HepG2 (cell line): ENCODE results near the gene CFAP61. TPM values are rescaled to one million over a fixed set of nuclear protein-coding genes. Genes with fewer than 3 reads are reported as not detected.

Source experiments
- ATAC-seq: fragments of 200-7000 bp; cut with Tn5 transposase; 3 replicates; pipeline ENCODE4 v1.9.1; 2020; ENCODE audit warnings: mild to moderate bottlenecking, moderate library complexity
- BruUV-seq: library from RNA; stranded (reverse); fragments of 400-500 nt; replicated peaks from 2 replicates; lab custom pipeline; 2021; lab: Mats Ljungman, UMichigan
- CTCF ChIA-PET: fragments of 300-600 bp; formaldehyde crosslinking; extraction: SDS; loops from one replicate; lab custom pipeline; 2021; ENCODE audit warnings: low total read pairs, inconsistent platforms, low intra/inter-chr PET ratio; lab: Yijun Ruan, JAX
- POLR2A ChIA-PET: fragments of 350-600 bp; sonication (Branson Sonifier 250); formaldehyde crosslinking; loops from one replicate; lab custom pipeline; 2020; ENCODE audit warnings: antibody characterized with exemption, inconsistent platforms; lab: Yijun Ruan, JAX
- DNase-seq: peaks from one replicate; pipeline ENCODE4 v3.0.0-alpha.2; 2015; ENCODE audit warnings: low spot score
- FAIRE-seq: peaks from 3 replicates; lab custom pipeline; 2011; peaks lifted over from hg19 to GRCh38; lab: Jason Lieb, UNC
- H2AFZ ChIP-seq: one replicate; pipeline ENCODE4 v1.6.1; 2011; ENCODE audit warnings: low read length, inconsistent platforms
- H3K27ac ChIP-seq: fragments of 300-600 bp; 3 replicates; pipeline ENCODE4 v1.8.0; 2011; ENCODE audit warnings: mixed run types, mild to moderate bottlenecking, mixed read lengths, low read length, inconsistent platforms; ENCODE audit not compliant: insufficient read depth; ENCODE audit errors: extremely low read length
- H3K27me3 ChIP-seq, 2 experiments: fragments of 200-600 bp in 1 of 2; 2 replicates in 1 of 2; 3 replicates in 1 of 2; pipeline versions ENCODE4 v1.6.0 to v1.8.0; 2011; ENCODE audit warnings: low read length in 2 of 2, mild to moderate bottlenecking in 2 of 2, moderate library complexity in 2 of 2, inconsistent platforms in 1 of 2; ENCODE audit not compliant: insufficient read depth in 2 of 2, control insufficient read depth in 1 of 2
- H3K36me3 ChIP-seq, 2 experiments: fragments of 200-600 bp in 1 of 2; replicated peaks in 1 of 2; 2 replicates in 1 of 2; 3 replicates in 1 of 2; pipeline versions ENCODE4 v1.5.1 to v1.8.0; 2011; ENCODE audit warnings: low read length in 2 of 2, inconsistent platforms in 1 of 2; ENCODE audit not compliant: insufficient read depth in 2 of 2, control insufficient read depth in 1 of 2
- H3K4me1 ChIP-seq: 2 replicates; pipeline ENCODE4 v1.5.1; 2012; ENCODE audit warnings: low read length, inconsistent platforms; ENCODE audit not compliant: insufficient read depth
- H3K4me2 ChIP-seq: 2 replicates; pipeline ENCODE4 v1.6.0; 2011; ENCODE audit warnings: low read depth, low read length, inconsistent platforms
- H3K4me3 ChIP-seq, 3 experiments: fragments of 200-600 bp in 1 of 3; sonication (generic), shearing (Covaris generic) in 1 of 3; replicated peaks in 1 of 3; 2 replicates each; pipeline ENCODE4 v1.5.1; 2011 to 2016; ENCODE audit warnings: low read length in 3 of 3, inconsistent platforms in 2 of 3, low read depth in 2 of 3, mild to moderate bottlenecking in 2 of 3, control low read depth in 1 of 3, mixed read lengths in 1 of 3; ENCODE audit not compliant: insufficient read depth in 1 of 3
- H3K79me2 ChIP-seq: one replicate; pipeline ENCODE4 v1.6.1; 2011; ENCODE audit warnings: low read length, inconsistent platforms; ENCODE audit not compliant: insufficient read depth
- H3K9ac ChIP-seq: 2 replicates; pipeline ENCODE4 v1.6.0; 2011; ENCODE audit warnings: mild to moderate bottlenecking, low read depth, low read length, inconsistent platforms; ENCODE audit not compliant: insufficient read depth
- H3K9me3 ChIP-seq: 2 replicates; pipeline ENCODE4 v1.5.1; 2012; ENCODE audit warnings: mild to moderate bottlenecking, low read length
- H4K20me1 ChIP-seq: 2 replicates; pipeline ENCODE4 v1.6.0; 2011; ENCODE audit warnings: inconsistent platforms, mild to moderate bottlenecking, low read length, moderate library complexity; ENCODE audit not compliant: insufficient read depth
- DNMT1 ChIP-seq: sonication (generic); formaldehyde crosslinking; IDR thresholded peaks from 2 replicates; pipeline ENCODE4 v1.5.1; 2020; ENCODE audit warnings: mild to moderate bottlenecking, missing genetic modification reagents
- FOXA1 ChIP-seq, 2 experiments: fragments of 450-650 bp in 1 of 2; sonication (generic) in 1 of 2; formaldehyde crosslinking in 1 of 2; IDR thresholded peaks; 2 replicates each; pipeline versions ENCODE4 v1.4.0 to v1.6.1; 2016 to 2020; ENCODE audit warnings: missing genetic modification reagents in 1 of 2
- FOXA3 ChIP-seq: IDR thresholded peaks from 2 replicates; pipeline ENCODE4 v1.6.1; 2016; ENCODE audit warnings: missing genetic modification reagents, missing compliant biosample characterization
- HMGA1 ChIP-seq: sonication (generic); formaldehyde crosslinking; conservative IDR thresholded peaks from 2 replicates; pipeline ENCODE4 v1.4.0; 2020; ENCODE audit warnings: missing genetic modification reagents
- KAT7 ChIP-seq: IDR thresholded peaks from 2 replicates; pipeline ENCODE4 v1.6.1; 2018; ENCODE audit warnings: borderline replicate concordance, missing compliant biosample characterization
- MAF1 ChIP-seq: sonication (generic); formaldehyde crosslinking; IDR thresholded peaks from 2 replicates; pipeline ENCODE4 v1.5.0; 2020; ENCODE audit warnings: missing genetic modification reagents, borderline replicate concordance
- RFX1 ChIP-seq: fragments of 450-650 bp; IDR thresholded peaks from 2 replicates; pipeline ENCODE4 v1.6.1; 2017
- ZNF563 ChIP-seq: sonication (generic); formaldehyde crosslinking; IDR thresholded peaks from 2 replicates; pipeline ENCODE4 v1.8.0; 2022; ENCODE audit warnings: mild to moderate bottlenecking, moderate library complexity, missing genetic modification reagents
- ZNF615 ChIP-seq: sonication (generic); formaldehyde crosslinking; IDR thresholded peaks from 2 replicates; pipeline ENCODE4 v1.5.0; 2020; ENCODE audit warnings: mild to moderate bottlenecking, missing genetic modification reagents, borderline replicate concordance
- ZNF670 ChIP-seq: sonication (generic); formaldehyde crosslinking; IDR thresholded peaks from 2 replicates; pipeline ENCODE4 v1.8.0; 2022; ENCODE audit warnings: mild to moderate bottlenecking, missing genetic modification reagents, borderline replicate concordance
- ZNF782 ChIP-seq: sonication (generic); formaldehyde crosslinking; IDR thresholded peaks from 2 replicates; pipeline ENCODE4 v1.4.0; 2020; ENCODE audit warnings: missing genetic modification reagents, mild to moderate bottlenecking, borderline replicate concordance
- WGBS: methylation state at CpG from one replicate; pipeline ENCODE4 v1.1.6; 2017; ENCODE audit warnings: low lambda C conversion rate; 5-methylcytosine and 5-hydroxymethylcytosine counted together
- in situ Hi-C: cut with HindIII; loops from 2 replicates; pipeline ENCODE4 v1.10.0; 2017; ENCODE audit warnings: low pct_unique_long_range_greater_than_20kb; ENCODE audit not compliant: extremely low pct_ligation_motif_present
- intact Hi-C: fragments of 100-400 bp; cut with micrococcal nuclease; formaldehyde crosslinking; loops from one replicate; pipeline ENCODE4 v1.10.0; 2022; ENCODE audit not compliant: unreplicated experiment
- polyA plus RNA-seq, 8 experiments: library from polyadenylated mRNA; depleted of rRNA in 3 of 8; stranded (reverse) in 7 of 8; unstranded in 1 of 8; fragments of >200 nt; fragmentation: Illumina TruSeq in 4 of 8; extraction: Trizol in 4 of 8; gene quantifications; 2 replicates each; pipeline versions ENCODE4 v1.2.1 to v1.2.3, GENCODE V29; 2011 to 2016; ENCODE audit warnings: low read depth in 4 of 8, missing spikeins in 1 of 8, mixed read lengths in 1 of 8; ENCODE audit not compliant: insufficient read depth in 1 of 8
- total RNA-seq, 5 experiments: library from RNA; depleted of rRNA; stranded (reverse); fragments of >200 nt; fragmentation: Illumina TruSeq; extraction: Trizol; gene quantifications; 2 replicates each; pipeline ENCODE4 v1.2.3, GENCODE V29; 2016; ENCODE audit warnings: low read depth in 1 of 5
- TF ChIP-seq, protein P1 (sequence below): sonication (generic); formaldehyde crosslinking; IDR thresholded peaks from 2 replicates; pipeline ENCODE4 v1.4.0; 2020; ENCODE audit warnings: mild to moderate bottlenecking, missing genetic modification reagents
- TF ChIP-seq, protein P2 (sequence below): sonication (generic); formaldehyde crosslinking; IDR thresholded peaks from 2 replicates; pipeline ENCODE4 v1.4.0; 2020; ENCODE audit warnings: missing genetic modification reagents, mild to moderate bottlenecking, borderline replicate concordance
- TF ChIP-seq, protein P3 (sequence below): sonication (generic); formaldehyde crosslinking; IDR thresholded peaks from 2 replicates; pipeline ENCODE4 v1.4.0; 2020; ENCODE audit warnings: missing genetic modification reagents
- TF ChIP-seq, protein P4 (sequence below): sonication (generic); formaldehyde crosslinking; IDR thresholded peaks from 2 replicates; pipeline ENCODE4 v1.4.0; 2020; ENCODE audit warnings: missing genetic modification reagents
- TF ChIP-seq, protein P5 (sequence below): sonication (generic); formaldehyde crosslinking; IDR thresholded peaks from 2 replicates; pipeline ENCODE4 v1.8.0; 2022; ENCODE audit warnings: low read depth, missing genetic modification reagents

CFAP61 gene
- total and polyA plus RNA-seq, 2 of the 13 experiments (the other 11 are each of a cell fraction or from before 2014, with no cell fraction given) = 0.27 TPM; not detected in 1

DNA sequence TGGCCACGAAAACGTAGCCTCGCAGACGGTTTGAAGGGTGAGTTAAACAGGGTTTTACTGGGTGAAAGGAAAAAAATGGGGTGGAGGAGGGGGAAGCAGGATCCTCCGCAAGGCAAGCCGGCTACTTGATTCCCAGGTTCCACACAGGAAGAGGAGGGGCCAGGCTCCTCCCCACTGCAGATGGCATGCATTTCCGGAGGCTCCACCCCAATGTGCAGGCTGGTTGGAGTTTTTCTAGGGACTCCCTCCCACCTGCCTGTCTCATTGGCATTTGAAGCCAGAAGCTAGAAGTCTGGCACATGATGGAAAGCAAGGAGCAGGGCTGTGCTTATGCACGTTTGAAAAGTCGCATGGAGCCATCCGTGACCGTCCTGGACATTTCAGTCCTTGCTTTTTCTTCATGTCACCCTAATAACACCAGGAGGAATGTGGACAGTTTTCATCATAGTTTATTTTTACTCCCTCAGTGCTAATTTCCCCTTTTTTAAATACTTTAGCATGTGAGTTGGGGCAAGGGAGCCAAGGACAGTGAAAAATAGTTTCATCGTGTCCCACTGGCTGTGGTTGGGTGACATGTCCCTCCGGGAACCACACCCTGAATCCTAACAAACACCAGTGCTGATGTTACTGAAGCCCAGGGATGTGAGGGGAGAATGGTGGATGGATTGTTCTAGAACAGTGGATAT, 215.5 kb downstream of the CFAP61 start:
- H3K36me3 ChIP-seq = no peaks in the 10 kb centered on the region
- no peak overlapping the region for H3K9ac ChIP-seq
- H4K20me1 ChIP-seq = no peaks in the 10 kb centered on the region
- no peak overlapping the region for H3K4me3 ChIP-seq
- ATAC-seq (no peak), FAIRE-seq (no peak), DNase-seq (no peak)
- no peaks in the 10 kb centered on the region for H3K4me1 ChIP-seq
- ChIA-PET POLR2A (no interaction called here), CTCF (no interaction called here)
- in situ Hi-C loops (no loop called here), intact Hi-C loops (no loop called here)
- H3K4me2 ChIP-seq = no peak overlapping the region
- H3K27me3 ChIP-seq = no peaks in the 10 kb centered on the region; a peak in 1 of 5 replicates
- 57% methylated on average over 13 of the region's 13 CpGs for WGBS
- H3K9me3 ChIP-seq = no peaks in the 10 kb centered on the region
- H3K79me2 ChIP-seq = no peaks in the 10 kb centered on the region
- TF ChIP-seq ZNF782 (no peak), RFX1 (no peak), FOXA1 (IDR thresholded peaks at IDR 0.05) (no peak), FOXA1 (CRISPR knock-in tag; IDR thresholded peaks at IDR 0.05) (no peak), DNMT1 (CRISPR knock-in tag) (no peak), ZNF615 (CRISPR knock-in tag) (no peak), ZNF563 (no peak), MAF1 (no peak), ZNF670 (no peak), KAT7 (CRISPR knock-in tag) (no peak), FOXA3 (no peak), HMGA1 (CRISPR knock-in tag) (no peak)
- TF ChIP-seq, protein P1, sequence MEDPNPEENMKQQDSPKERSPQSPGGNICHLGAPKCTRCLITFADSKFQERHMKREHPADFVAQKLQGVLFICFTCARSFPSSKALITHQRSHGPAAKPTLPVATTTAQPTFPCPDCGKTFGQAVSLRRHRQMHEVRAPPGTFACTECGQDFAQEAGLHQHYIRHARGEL = no peak
- TF ChIP-seq, protein P2, sequence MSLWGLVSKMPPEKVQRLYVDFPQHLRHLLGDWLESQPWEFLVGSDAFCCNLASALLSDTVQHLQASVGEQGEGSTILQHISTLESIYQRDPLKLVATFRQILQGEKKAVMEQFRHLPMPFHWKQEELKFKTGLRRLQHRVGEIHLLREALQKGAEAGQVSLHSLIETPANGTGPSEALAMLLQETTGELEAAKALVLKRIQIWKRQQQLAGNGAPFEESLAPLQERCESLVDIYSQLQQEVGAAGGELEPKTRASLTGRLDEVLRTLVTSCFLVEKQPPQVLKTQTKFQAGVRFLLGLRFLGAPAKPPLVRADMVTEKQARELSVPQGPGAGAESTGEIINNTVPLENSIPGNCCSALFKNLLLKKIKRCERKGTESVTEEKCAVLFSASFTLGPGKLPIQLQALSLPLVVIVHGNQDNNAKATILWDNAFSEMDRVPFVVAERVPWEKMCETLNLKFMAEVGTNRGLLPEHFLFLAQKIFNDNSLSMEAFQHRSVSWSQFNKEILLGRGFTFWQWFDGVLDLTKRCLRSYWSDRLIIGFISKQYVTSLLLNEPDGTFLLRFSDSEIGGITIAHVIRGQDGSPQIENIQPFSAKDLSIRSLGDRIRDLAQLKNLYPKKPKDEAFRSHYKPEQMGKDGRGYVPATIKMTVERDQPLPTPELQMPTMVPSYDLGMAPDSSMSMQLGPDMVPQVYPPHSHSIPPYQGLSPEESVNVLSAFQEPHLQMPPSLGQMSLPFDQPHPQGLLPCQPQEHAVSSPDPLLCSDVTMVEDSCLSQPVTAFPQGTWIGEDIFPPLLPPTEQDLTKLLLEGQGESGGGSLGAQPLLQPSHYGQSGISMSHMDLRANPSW (CRISPR knock-in tag) = no peak
- TF ChIP-seq, protein P3, sequence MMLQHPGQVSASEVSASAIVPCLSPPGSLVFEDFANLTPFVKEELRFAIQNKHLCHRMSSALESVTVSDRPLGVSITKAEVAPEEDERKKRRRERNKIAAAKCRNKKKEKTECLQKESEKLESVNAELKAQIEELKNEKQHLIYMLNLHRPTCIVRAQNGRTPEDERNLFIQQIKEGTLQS (CRISPR knock-in tag) = no peak
- TF ChIP-seq, protein P4, sequence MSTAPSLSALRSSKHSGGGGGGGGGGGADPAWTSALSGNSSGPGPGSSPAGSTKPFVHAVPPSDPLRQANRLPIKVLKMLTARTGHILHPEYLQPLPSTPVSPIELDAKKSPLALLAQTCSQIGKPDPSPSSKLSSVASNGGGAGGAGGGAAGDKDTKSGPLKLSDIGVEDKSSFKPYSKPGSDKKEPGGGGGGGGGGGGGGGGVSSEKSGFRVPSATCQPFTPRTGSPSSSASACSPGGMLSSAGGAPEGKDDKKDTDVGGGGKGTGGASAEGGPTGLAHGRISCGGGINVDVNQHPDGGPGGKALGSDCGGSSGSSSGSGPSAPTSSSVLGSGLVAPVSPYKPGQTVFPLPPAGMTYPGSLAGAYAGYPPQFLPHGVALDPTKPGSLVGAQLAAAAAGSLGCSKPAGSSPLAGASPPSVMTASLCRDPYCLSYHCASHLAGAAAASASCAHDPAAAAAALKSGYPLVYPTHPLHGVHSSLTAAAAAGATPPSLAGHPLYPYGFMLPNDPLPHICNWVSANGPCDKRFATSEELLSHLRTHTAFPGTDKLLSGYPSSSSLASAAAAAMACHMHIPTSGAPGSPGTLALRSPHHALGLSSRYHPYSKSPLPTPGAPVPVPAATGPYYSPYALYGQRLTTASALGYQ (CRISPR knock-in tag) = no peak
- TF ChIP-seq, protein P5, sequence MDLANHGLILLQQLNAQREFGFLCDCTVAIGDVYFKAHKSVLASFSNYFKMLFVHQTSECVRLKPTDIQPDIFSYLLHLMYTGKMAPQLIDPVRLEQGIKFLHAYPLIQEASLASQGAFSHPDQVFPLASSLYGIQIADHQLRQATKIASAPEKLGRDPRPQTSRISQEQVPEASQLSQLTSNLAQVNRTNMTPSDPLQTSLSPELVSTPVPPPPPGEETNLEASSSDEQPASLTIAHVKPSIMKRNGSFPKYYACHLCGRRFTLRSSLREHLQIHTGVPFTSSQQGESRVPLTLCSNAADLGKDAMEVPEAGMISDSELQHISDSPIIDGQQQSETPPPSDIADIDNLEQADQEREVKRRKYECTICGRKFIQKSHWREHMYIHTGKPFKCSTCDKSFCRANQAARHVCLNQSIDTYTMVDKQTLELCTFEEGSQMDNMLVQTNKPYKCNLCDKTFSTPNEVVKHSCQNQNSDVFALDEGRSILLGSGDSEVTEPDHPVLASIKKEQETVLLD (CRISPR knock-in tag) = no peak
- no peak overlapping the region for H2AFZ ChIP-seq
- BruUV-seq = no TSS peak
- no peak overlapping the region for H3K27ac ChIP-seq
